ENCODE data around the gene ETS2.

DNA sequence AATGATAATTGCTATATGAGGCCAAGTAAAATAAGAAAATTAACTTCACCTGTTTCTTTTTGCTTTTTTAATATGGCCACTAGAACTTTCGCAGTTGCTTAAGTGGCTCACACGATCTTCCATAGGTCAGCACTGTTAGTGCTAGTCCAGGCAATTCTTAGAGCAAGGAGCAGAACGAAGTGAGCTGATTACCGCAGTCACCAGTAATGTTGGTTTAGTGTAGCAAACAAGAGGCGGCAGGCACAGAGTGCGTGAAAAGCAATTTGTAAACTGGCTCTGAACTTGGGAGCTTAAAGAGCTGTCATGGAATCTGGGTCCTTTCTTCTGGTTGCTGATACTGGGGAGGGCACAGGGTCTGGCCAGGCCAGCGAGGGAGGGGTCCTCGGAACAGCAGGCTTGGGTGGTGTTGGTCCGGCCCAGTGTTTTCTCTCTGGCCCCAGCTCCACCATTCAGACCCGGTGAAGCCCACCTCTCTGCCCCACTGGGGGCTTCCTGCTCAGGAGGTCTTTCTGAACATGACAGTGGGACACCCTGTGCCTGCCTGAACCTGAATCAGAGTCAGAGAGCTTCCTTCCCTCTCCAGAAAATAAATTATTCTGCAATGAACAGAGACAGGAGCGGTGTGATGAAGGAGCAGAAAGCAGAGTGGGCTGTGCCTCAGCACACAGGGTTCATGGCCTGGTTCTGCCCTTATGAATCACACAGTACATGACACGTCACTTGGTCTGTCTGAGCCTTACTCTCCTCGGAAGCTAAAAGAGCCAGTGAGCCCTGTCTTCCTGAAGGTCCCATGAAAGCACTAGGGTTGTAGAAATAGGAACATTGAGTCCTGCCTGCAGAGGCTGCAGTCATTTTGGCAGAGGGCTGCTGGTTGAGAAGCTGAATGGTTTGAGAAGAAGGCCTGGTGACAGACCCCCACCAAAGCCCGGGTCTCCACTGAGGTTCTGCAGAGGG is 11.9 kb downstream of the ETS2 start:
- no peak for TF ChIP-seq POLR2A (IDR thresholded peaks at IDR 0.05; ENCODE audit: extremely low read depth, insufficient read length)
- TF ChIP-seq CTCF (IDR thresholded peaks at IDR 0.05; ENCODE audit: low read depth, low read length): no peak

Data from NB4 (cell line).